ENCODE measurements around the gene MPV17L2.

- TF ChIP-seq CTCF (IDR thresholded peaks at IDR 0.05): no peak
- TF ChIP-seq SIN3A (IDR thresholded peaks at IDR 0.05; ENCODE audit: borderline replicate concordance, insufficient read depth, low read depth, low read length): no peak
These were observed 22.2 kb upstream of the MPV17L2 start for GRCh38 chr19:18170714-18171255.
